CD14-positive monocyte (primary cell): ENCODE measurements around the gene MDFIC2. TPM values are rescaled to one million over a fixed set of nuclear protein-coding genes. Genes with fewer than 3 reads are reported as not detected.
"Not testable (repeated sequence)": the region's sequence is repeated elsewhere in the genome, so short reads cannot be mapped to it uniquely, and the experiment has no call there.

ENCODE experiments used
- DNase-seq, 3 donors: peaks; one replicate each; pipeline ENCODE4 v3.0.0-alpha.2; 2011 to 2022
- H2AFZ ChIP-seq: 2 replicates; pipeline ENCODE4 v1.6.0; 2012; ENCODE audit warnings: mild to moderate bottlenecking, low read depth, low read length, inconsistent platforms; ENCODE audit not compliant: insufficient read depth, poor library complexity, severe bottlenecking
- H3K27ac ChIP-seq, 2 donors: 1 replicate in 1 of 2; 2 replicates in 1 of 2; pipeline ENCODE4 v1.5.1; 2012 to 2013; ENCODE audit warnings: low read length in 2 of 2, control low read depth in 1 of 2, inconsistent platforms in 1 of 2, low read depth in 1 of 2, mild to moderate bottlenecking in 1 of 2
- H3K27me3 ChIP-seq, 2 donors: one replicate each; pipeline versions ENCODE4 v1.6.0 to v1.6.1; 2011 to 2013; ENCODE audit warnings: low read length in 2 of 2; ENCODE audit not compliant: control insufficient read depth in 2 of 2, insufficient read depth in 2 of 2
- H3K36me3 ChIP-seq, 2 donors: replicated peaks in 1 of 2; 1 replicate in 1 of 2; 2 replicates in 1 of 2; pipeline versions ENCODE4 v1.5.1 to v1.6.1; 2012 to 2013; ENCODE audit warnings: low read length in 2 of 2, control low read depth in 1 of 2, inconsistent platforms in 1 of 2, mild to moderate bottlenecking in 1 of 2; ENCODE audit not compliant: insufficient read depth in 2 of 2, control insufficient read depth in 1 of 2
- H3K4me1 ChIP-seq, 2 donors: 1 replicate in 1 of 2; 2 replicates in 1 of 2; pipeline versions ENCODE4 v1.5.1 to v1.6.1; 2012 to 2013; ENCODE audit warnings: low read length in 2 of 2, control low read depth in 1 of 2, inconsistent platforms in 1 of 2, mild to moderate bottlenecking in 1 of 2, moderate library complexity in 1 of 2; ENCODE audit not compliant: insufficient read depth in 2 of 2, control insufficient read depth in 1 of 2
- H3K4me2 ChIP-seq: replicated peaks from 2 replicates; pipeline ENCODE3; 2012; ENCODE audit warnings: low read length, moderate library complexity, mild to moderate bottlenecking; ENCODE audit not compliant: poor library complexity, severe bottlenecking; ENCODE audit errors: extremely low read depth
- H3K4me3 ChIP-seq, 3 experiments: fragments of 200-600 bp in 1 of 3; sonication (generic) in 1 of 3; replicated peaks in 1 of 3; 1 replicate in 2 of 3; 2 replicates in 1 of 3; pipeline ENCODE4 v1.5.1; 2011 to 2013; ENCODE audit warnings: low read length in 3 of 3, mild to moderate bottlenecking in 3 of 3, control low read depth in 2 of 3, low read depth in 2 of 3, inconsistent platforms in 1 of 3, moderate library complexity in 1 of 3
- H3K79me2 ChIP-seq: 2 replicates; pipeline ENCODE4 v1.6.0; 2012; ENCODE audit warnings: mild to moderate bottlenecking, control low read depth, inconsistent platforms, low read length, moderate library complexity; ENCODE audit not compliant: insufficient read depth
- H3K9ac ChIP-seq: 2 replicates; pipeline ENCODE4 v1.6.0; 2017; ENCODE audit warnings: low read length, mild to moderate bottlenecking; ENCODE audit not compliant: insufficient read depth, poor library complexity, severe bottlenecking
- H3K9me3 ChIP-seq, 2 donors: replicated peaks in 1 of 2; 1 replicate in 1 of 2; 2 replicates in 1 of 2; pipeline versions ENCODE4 v1.5.1 to v1.6.1; 2012 to 2013; ENCODE audit warnings: low read length in 2 of 2, control low read depth in 1 of 2; ENCODE audit not compliant: control insufficient read depth in 1 of 2, insufficient read depth in 1 of 2
- H4K20me1 ChIP-seq: 2 replicates; pipeline ENCODE4 v1.6.0; 2012; ENCODE audit warnings: mild to moderate bottlenecking, low read length, control low read depth, moderate library complexity; ENCODE audit not compliant: insufficient read depth
- H3K27ac Mint-ChIP-seq, 7 donors: one replicate each; pipeline ENCODE4 v1.8.0; 2020; ENCODE audit warnings: mild to moderate bottlenecking in 7 of 7, mixed read lengths in 7 of 7, moderate library complexity in 6 of 7, inconsistent platforms in 2 of 7
- H3K27me3 Mint-ChIP-seq, 3 donors: one replicate each; pipeline ENCODE4 v1.8.0; 2021 to 2022; ENCODE audit warnings: low read depth in 3 of 3, mild to moderate bottlenecking in 3 of 3, mixed read lengths in 3 of 3, moderate library complexity in 3 of 3, inconsistent platforms in 1 of 3
- H3K36me3 Mint-ChIP-seq, 2 donors: one replicate each; pipeline ENCODE4 v1.8.0; 2020; ENCODE audit warnings: mixed read lengths in 2 of 2, inconsistent platforms in 1 of 2, mild to moderate bottlenecking in 1 of 2
- H3K4me1 Mint-ChIP-seq: one replicate; pipeline ENCODE4 v1.8.0; 2020; ENCODE audit warnings: mild to moderate bottlenecking, mixed read lengths
- H3K4me3 Mint-ChIP-seq, 2 donors: one replicate each; pipeline ENCODE4 v1.8.0; 2020; ENCODE audit warnings: mild to moderate bottlenecking in 2 of 2, mixed read lengths in 2 of 2, moderate library complexity in 1 of 2
- H3K9me3 Mint-ChIP-seq, 7 donors: one replicate each; pipeline ENCODE4 v1.8.0; 2020 to 2022; ENCODE audit warnings: mixed read lengths in 7 of 7, mild to moderate bottlenecking in 6 of 7, moderate library complexity in 6 of 7, inconsistent platforms in 2 of 7
- WGBS: methylation state at CpG from one replicate; pipeline ENCODE4 v1.1.5; 2013; ENCODE audit warnings: missing lambda C conversion rate; ENCODE audit not compliant: insufficient coverage; 5-methylcytosine and 5-hydroxymethylcytosine counted together
- intact Hi-C, 2 donors: fragments of 100-400 bp; cut with micrococcal nuclease; formaldehyde crosslinking; loops; one replicate each; pipeline versions ENCODE4 v1.15.0 to v1.15.1; 2023
- polyA plus RNA-seq, 3 donors: library from polyadenylated mRNA; depleted of rRNA in 1 of 3; unstranded in 2 of 3; stranded (reverse) in 1 of 3; fragments of 300-500 nt in 2 of 3; fragments of >200 nt in 1 of 3; fragmentation: Illumina TruSeq in 2 of 3; gene quantifications; 1 replicate in 2 of 3; 2 replicates in 1 of 3; pipeline ENCODE4 v1.2.3, GENCODE V29; 2012 to 2021
- TF ChIP-seq, protein P1 (sequence below): fragments of 200-600 bp; IDR thresholded peaks from one replicate; pipeline ENCODE4 v1.8.0; 2022; ENCODE audit warnings: antibody characterized with exemption, mild to moderate bottlenecking

The MDFIC2 gene
- polyA plus RNA-seq, 3 donors: not detected

DNA sequence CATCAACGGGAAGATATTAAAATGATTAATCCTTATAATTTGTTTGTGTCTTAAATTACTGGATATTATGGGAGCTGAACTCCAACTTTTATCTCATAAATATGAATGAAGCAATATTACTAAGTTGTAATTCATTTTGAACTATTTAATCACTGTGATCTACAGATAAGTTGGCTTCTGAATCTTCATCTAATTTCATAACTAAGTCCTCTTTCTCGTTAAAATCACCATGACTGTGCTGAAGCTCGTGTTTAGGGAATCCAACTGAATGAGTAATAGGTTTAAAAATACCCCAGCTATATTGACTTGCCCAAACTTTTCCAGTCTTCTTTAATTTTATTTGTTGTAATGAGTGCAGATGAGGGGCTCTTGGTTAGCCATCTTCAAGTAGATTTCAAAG, 14.1 kb downstream of the MDFIC2 start:
- Mint-ChIP-seq H3K4me1 (no peaks in the 10 kb centered on the region), H3K27me3 (no peaks in the 10 kb centered on the region), H3K27ac (no peak overlapping the region), H3K4me3 (no peak overlapping the region), H3K36me3 (no peaks in the 10 kb centered on the region), H3K9me3 (no peaks in the 10 kb centered on the region)
- no peaks in the 10 kb centered on the region for H4K20me1 ChIP-seq
- no peaks in the 10 kb centered on the region for H3K36me3 ChIP-seq
- intact Hi-C loops: no loop called here
- no peak overlapping the region for H3K4me2 ChIP-seq
- no CpG with 5 or more reads among the region's 3 CpGs for WGBS
- no peaks in the 10 kb centered on the region for H3K27me3 ChIP-seq
- no peak for DNase-seq
- TF ChIP-seq, protein P1, sequence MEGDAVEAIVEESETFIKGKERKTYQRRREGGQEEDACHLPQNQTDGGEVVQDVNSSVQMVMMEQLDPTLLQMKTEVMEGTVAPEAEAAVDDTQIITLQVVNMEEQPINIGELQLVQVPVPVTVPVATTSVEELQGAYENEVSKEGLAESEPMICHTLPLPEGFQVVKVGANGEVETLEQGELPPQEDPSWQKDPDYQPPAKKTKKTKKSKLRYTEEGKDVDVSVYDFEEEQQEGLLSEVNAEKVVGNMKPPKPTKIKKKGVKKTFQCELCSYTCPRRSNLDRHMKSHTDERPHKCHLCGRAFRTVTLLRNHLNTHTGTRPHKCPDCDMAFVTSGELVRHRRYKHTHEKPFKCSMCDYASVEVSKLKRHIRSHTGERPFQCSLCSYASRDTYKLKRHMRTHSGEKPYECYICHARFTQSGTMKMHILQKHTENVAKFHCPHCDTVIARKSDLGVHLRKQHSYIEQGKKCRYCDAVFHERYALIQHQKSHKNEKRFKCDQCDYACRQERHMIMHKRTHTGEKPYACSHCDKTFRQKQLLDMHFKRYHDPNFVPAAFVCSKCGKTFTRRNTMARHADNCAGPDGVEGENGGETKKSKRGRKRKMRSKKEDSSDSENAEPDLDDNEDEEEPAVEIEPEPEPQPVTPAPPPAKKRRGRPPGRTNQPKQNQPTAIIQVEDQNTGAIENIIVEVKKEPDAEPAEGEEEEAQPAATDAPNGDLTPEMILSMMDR: no peak
- H3K79me2 ChIP-seq: no peaks in the 10 kb centered on the region
- no peak overlapping the region for H2AFZ ChIP-seq
- H3K4me1 ChIP-seq: no peaks in the 10 kb centered on the region
- H3K9me3 ChIP-seq: no peaks in the 10 kb centered on the region
- no peak overlapping the region for H3K4me3 ChIP-seq
- H3K27ac ChIP-seq: no peak overlapping the region
- no peak overlapping the region for H3K9ac ChIP-seq

DNA sequence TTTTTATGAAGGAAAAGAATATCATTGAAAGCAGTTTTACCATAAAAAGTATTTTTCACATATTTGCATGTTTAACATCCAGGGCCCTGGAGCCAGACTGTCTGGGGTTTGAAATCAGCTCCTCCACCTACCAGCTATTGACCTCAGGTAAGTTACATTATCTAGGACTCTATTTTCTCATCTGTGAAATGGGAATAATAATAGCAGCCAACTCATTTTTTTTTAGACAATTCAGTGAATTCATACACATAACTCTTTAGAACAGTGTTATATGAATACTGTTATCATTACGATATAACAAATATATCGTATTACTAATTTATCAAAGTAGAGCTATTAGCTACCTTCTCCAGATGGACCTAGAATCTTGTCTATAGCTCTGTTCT, 21.3 kb downstream of the MDFIC2 start:
- no peak overlapping the region for H3K27ac ChIP-seq
- no peak overlapping the region for H3K27ac Mint-ChIP-seq
- WGBS: no CpG with 5 or more reads among the region's 2 CpGs
- no peak overlapping the region for H2AFZ ChIP-seq
- TF ChIP-seq, protein P1: no peak
- H3K4me1 Mint-ChIP-seq: no peaks in the 10 kb centered on the region
- no peak for DNase-seq
- H3K9ac ChIP-seq: no peak overlapping the region
- H3K4me2 ChIP-seq: no peak overlapping the region
- no peak overlapping the region for H3K4me3 ChIP-seq
- H3K36me3 Mint-ChIP-seq: no peaks in the 10 kb centered on the region
- intact Hi-C loops: no loop called here
- no peaks in the 10 kb centered on the region for H3K9me3 ChIP-seq
- H3K4me3 Mint-ChIP-seq: no peak overlapping the region
- no peaks in the 10 kb centered on the region for H3K36me3 ChIP-seq
- no peaks in the 10 kb centered on the region for H3K4me1 ChIP-seq
- H3K27me3 ChIP-seq: no peaks in the 10 kb centered on the region
- H3K9me3 Mint-ChIP-seq: peaks cover 0 to 5% (median 0%) of the 10 kb centered on the region in 7 donors
- no peaks in the 10 kb centered on the region for H3K79me2 ChIP-seq
- no peaks in the 10 kb centered on the region for H3K27me3 Mint-ChIP-seq
- H4K20me1 ChIP-seq: no peaks in the 10 kb centered on the region

GRCh38 chr3:70290431-70291096, 21.9 kb downstream of the MDFIC2 start:
- H3K27me3 Mint-ChIP-seq, H3K4me1 Mint-ChIP-seq, H4K20me1 ChIP-seq, H3K9ac ChIP-seq, H3K9me3 Mint-ChIP-seq, intact Hi-C loops, H3K4me3 Mint-ChIP-seq, H3K4me3 ChIP-seq, H3K36me3 Mint-ChIP-seq, H3K79me2 ChIP-seq, H3K9me3 ChIP-seq, H3K4me2 ChIP-seq, H3K27ac Mint-ChIP-seq, H3K4me1 ChIP-seq, H3K36me3 ChIP-seq, DNase-seq, H2AFZ ChIP-seq, H3K27ac ChIP-seq, H3K27me3 ChIP-seq: not testable (repeated sequence)
- whole genome bisulfite sequencing: 94% methylated on average over 24 of the region's 32 CpGs
